NCI-H2107 (cell line): Measurements from ENCODE around the gene ADAMTSL1.

ENCODE experiments used
- DNase-seq: peaks from one replicate; lab custom pipeline; 2025; lab: John Stamatoyannopoulos, UW

The ADAMTSL1 gene

GRCh38 chr9:18775241-18775640, 301.3 kb downstream of the ADAMTSL1 start:
- DNase-seq = no peak

GRCh38 chr9:18775930-18776329, 302.0 kb downstream of the ADAMTSL1 start:
- DNase-seq = no peak

- no peak for DNase-seq
Measured at GRCh38 chr9:18776836-18777820, 303.2 kb downstream of the ADAMTSL1 start.

GRCh38 chr9:18778147-18778546, 304.2 kb downstream of the ADAMTSL1 start:
- DNase-seq = no peak

GRCh38 chr9:18778846-18779245, 304.9 kb downstream of the ADAMTSL1 start:
- no peak for DNase-seq

- no peak for DNase-seq
Measured at GRCh38 chr9:18783909-18784308, 310.0 kb downstream of the ADAMTSL1 start.

- DNase-seq = no peak
Measured at GRCh38 chr9:18785604-18786003, 311.7 kb downstream of the ADAMTSL1 start.

- DNase-seq = no peak
Measured at GRCh38 chr9:18786196-18786595, 312.2 kb downstream of the ADAMTSL1 start.

- no peak for DNase-seq
Measured at GRCh38 chr9:18786911-18787650, 313.1 kb downstream of the ADAMTSL1 start.

GRCh38 chr9:18788256-18788655, 314.3 kb downstream of the ADAMTSL1 start:
- no peak for DNase-seq

GRCh38 chr9:18791074-18791473, 317.1 kb downstream of the ADAMTSL1 start:
- DNase-seq = no peak

- no peak for DNase-seq
Measured at GRCh38 chr9:18793122-18793521, 319.2 kb downstream of the ADAMTSL1 start.

- no peak for DNase-seq
Measured at GRCh38 chr9:18795947-18796671, 322.2 kb downstream of the ADAMTSL1 start.

GRCh38 chr9:18796696-18797270, 322.8 kb downstream of the ADAMTSL1 start:
- DNase-seq = no peak

- no peak for DNase-seq
Measured at GRCh38 chr9:18798106-18798505, 324.2 kb downstream of the ADAMTSL1 start.

GRCh38 chr9:18798508-18799290, 324.7 kb downstream of the ADAMTSL1 start:
- DNase-seq = no peak

GRCh38 chr9:18799428-18799827, 325.5 kb downstream of the ADAMTSL1 start:
- DNase-seq = no peak

GRCh38 chr9:18800579-18800978, 326.6 kb downstream of the ADAMTSL1 start:
- no peak for DNase-seq

GRCh38 chr9:18805386-18805785, 331.4 kb downstream of the ADAMTSL1 start:
- DNase-seq = no peak

GRCh38 chr9:18806232-18807080, 332.5 kb downstream of the ADAMTSL1 start:
- DNase-seq = no peak
